Fibroblast of skin of left biceps (primary cell): Measurements from ENCODE around the gene RIMBP2.
"Not testable (repeated sequence)": the region's sequence is repeated elsewhere in the genome, so short reads cannot be mapped to it uniquely, and the experiment has no call there.

Experiments used
- DNase-seq, 2 experiments: peaks; one replicate each; pipeline ENCODE4 v3.0.0-alpha.2; 2013; ENCODE audit warnings: low read depth in 2 of 2

Gene RIMBP2, protein sequence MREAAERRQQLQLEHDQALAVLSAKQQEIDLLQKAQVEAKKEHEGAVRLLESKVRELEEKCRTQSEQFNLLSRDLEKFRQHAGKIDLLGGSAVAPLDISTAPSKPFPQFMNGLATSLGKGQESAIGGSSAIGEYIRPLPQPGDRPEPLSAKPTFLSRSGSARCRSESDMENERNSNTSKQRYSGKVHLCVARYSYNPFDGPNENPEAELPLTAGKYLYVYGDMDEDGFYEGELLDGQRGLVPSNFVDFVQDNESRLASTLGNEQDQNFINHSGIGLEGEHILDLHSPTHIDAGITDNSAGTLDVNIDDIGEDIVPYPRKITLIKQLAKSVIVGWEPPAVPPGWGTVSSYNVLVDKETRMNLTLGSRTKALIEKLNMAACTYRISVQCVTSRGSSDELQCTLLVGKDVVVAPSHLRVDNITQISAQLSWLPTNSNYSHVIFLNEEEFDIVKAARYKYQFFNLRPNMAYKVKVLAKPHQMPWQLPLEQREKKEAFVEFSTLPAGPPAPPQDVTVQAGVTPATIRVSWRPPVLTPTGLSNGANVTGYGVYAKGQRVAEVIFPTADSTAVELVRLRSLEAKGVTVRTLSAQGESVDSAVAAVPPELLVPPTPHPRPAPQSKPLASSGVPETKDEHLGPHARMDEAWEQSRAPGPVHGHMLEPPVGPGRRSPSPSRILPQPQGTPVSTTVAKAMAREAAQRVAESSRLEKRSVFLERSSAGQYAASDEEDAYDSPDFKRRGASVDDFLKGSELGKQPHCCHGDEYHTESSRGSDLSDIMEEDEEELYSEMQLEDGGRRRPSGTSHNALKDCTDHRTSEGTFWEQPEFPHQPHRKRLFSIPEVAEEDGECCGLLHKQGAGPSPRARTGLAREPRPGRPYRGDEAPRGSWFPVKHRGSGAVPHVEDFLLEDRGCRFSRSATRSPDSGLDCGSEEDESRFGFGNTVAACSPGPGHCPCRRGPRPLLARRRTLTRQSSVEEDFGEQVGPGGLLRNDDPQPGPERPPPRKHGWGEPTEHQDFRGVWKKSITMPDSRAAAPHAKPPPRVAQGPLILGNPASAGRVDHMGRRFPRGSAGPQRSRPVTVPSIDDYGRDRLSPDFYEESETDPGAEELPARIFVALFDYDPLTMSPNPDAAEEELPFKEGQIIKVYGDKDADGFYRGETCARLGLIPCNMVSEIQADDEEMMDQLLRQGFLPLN (N-terminal part only)

DNA sequence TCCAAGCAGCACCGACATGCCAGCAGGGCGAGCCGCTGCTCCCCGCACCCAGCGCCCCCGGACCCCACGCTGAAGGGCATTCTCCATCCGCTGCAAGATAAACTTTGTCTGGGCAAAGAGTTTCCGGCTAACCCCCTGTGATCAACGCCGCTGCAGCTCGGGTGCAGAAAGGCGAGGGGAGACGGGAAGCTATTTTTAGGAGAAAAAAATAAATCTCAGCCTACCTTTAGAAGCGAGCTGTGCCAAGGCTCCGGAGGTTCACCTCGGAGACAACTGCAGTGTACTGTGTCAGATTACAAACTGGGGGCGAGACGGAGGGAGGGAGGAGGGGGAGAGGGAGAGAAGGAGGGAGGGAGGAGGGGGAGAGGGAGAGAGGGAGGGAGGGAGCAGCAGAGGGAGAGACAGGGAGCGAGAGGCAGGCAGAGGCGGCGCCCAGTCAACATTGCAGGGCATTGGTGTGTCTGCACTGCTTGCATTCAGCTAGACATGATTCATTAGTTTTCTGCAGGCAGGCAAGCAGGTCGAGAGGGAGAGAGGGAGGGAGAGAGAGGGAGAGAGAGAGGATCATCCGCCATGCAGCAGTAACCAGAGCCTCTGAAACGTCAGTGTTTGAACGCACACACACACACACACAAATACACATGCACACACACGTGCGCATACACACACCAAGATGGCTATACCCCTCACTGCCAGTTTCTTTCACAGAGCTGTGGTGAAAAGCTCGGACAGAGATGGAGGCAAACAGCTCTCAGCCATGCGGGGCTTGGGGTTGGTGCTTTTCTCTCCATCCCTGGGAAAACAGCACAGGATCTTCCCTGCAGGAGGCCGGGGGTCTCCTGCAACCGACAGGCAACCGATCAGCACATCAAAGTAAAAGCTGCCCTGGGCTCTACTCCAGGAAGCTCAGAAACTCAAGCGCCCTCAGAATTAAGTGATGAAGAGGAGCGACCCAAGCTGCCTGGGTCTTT lies at the start of gene RIMBP2:
Gene RIMBP2, minus strand, starts transcription at position 302 of the 971 bp plus-strand sequence. CDS start 237,286 bp downstream, outside the sequence.
- DNase-seq = peak; percentile 21 to 30

DNA sequence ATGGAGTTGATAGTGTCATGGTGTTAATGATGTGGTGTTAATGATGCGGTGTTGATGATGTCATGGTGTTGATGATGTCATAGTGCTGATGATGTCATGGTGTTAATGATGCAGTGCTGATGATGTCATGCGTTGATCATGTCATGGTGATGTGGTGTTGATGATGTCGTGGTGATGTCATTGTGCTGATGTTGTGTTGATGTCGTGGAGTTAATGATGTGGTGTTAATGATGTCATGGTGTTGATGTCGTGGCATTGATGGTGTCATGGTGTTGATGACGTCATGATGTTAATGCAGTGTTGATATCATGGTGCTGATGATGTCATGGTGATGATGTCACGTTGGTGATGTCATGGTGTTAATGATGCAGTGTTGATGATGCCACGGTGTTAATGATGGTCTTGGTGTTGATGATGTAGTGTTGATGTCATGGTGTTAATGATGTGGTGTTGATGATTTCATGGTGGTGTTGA lies 49.1 kb upstream of the RIMBP2 start:
- no peak for DNase-seq

- no peak for DNase-seq
Measured at GRCh38 chr12:130764475-130765185, 48.5 kb upstream of the RIMBP2 start.

DNA sequence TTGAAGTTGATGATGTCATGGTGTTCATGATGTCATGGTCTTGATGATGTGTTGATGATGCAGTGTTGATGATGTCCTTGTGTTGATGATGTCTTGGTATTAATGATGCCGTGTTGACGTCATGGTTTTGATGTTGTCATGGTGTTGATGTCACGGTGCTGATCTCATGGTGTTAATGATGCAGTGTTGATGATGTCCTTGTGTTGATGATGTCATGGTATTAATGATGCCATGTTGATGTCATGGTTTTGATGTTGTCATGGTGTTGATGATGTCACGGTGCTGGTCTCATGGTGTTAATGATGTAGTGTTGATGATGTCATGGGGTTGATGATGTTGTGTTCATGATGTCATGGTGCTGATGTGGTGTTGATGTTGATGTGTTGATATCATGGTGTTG lies 48.0 kb upstream of the RIMBP2 start:
- no peak for DNase-seq

DNA sequence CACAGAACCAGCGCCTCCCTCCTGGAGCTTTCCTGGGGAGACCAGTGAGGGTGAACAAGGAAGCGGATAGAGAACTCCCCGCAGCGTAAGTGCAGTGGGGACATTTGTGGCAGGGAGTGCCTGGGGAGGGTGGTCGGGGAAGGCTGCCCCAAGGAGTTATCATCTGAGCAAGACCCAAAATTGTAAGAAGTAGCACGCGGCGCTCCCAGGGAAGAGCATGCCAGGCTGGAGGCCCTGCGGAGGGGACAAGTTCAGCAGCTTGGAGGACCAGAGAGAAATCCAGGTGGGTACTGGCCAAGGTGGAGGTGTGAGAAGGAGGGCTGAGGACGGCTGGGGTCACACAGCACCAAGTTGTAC lies 46.2 kb upstream of the RIMBP2 start:
- DNase-seq = no peak

DNA sequence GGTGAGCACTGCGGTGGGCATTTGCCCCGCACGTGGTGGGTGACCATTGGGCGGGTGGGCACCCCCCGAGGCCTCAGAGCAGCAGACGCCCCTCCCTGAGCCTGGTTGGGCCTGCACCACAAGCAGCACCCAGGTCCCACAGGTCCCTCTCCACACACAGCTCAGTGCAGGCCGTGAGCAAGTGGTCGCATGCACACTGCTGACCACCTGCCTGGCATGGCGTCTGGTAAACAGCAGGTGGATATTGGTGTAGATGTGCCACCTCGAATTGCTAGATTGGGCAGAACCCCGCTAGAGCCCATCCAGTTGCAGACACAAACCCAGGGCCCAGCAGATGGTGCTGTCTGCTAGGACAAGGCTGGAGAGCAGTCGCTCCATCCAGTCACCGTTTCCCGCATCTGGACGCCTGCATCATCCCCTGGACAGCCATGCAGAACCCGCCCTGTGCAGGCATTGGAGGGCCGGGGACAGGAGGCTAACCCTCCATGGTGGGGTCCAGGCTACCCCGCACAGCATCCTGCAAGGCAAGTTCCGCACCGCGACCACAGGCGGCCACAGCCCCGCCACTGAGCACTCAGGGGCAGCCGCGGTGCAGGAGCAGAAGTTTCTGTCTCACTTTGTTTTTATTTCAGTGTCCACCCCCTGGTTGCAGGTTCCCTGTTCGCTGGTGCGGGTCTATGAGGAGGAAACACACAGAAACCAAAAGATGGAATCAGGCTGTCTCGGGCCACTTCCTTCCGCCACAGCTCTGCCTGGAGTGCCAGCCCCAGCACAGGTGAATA lies 45.6 kb upstream of the RIMBP2 start:
- DNase-seq = no peak

- no peak for DNase-seq
Measured at GRCh38 chr12:130754234-130754901, 38.3 kb upstream of the RIMBP2 start.

- DNase-seq = no peak
Measured at GRCh38 chr12:130752692-130753230, 36.7 kb upstream of the RIMBP2 start.

DNA sequence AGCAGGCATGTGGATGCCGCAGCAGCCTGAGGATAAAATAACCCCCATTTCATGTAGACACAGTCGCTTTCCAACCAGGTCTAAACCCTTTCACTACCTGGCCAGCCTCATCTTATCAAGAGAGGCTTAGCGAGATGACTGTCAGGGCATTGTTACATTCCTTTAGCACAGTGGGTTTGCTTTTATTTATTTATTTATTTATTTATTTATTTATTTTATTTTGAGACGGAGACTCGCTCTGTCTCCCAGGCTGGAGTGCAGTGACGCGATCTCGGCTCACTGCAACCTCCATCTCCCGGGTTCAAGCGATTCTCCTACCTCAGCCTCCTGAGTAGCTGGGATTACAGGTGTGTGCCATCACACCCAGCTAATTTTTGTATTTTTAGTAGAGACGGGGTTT lies 35.9 kb upstream of the RIMBP2 start:
- DNase-seq = not testable (repeated sequence)

- no peak for DNase-seq
Measured at GRCh38 chr12:130748786-130749185, 32.7 kb upstream of the RIMBP2 start.

DNA sequence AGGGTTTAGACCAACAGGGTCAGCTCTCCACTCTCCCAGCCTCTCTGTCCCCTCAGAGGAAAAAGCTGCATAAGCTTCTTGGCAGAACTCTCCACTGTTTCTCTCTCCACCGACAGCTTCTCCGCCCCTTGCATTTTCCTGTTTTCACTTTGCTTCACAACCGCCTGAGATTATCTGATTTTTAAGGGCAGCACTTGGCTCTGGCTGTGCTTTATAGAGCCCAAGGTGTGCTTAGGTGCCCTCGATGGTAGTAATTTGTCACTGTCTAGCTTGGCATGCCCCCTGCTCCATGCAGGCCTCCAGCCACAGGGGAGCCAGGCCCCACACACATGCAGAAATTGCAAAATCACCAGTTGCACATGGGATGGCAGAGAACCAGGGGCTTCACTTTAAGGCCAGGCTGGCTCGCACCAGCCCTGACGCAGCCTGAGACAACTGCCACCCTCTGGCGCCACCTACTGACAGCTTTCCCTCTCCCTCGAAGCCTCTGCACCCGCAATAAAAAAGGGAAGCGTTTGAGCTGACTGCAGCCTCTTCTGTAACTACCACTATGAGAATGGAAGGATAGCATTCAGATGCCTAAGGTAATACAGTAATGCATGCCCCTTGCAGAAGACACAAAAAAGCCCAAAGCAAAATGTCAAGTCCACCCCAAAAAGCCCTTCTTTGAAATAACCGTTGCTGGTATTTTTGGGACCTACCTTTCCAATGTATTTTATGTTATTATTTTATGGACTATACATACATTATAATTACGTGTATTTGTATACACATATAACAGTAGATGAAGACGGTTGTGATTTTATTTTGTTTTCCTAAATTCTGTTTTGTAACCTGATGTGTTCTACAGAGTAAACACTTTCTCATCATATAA lies 32.0 kb upstream of the RIMBP2 start:
- DNase-seq = peak; percentile 22 to 24

DNA sequence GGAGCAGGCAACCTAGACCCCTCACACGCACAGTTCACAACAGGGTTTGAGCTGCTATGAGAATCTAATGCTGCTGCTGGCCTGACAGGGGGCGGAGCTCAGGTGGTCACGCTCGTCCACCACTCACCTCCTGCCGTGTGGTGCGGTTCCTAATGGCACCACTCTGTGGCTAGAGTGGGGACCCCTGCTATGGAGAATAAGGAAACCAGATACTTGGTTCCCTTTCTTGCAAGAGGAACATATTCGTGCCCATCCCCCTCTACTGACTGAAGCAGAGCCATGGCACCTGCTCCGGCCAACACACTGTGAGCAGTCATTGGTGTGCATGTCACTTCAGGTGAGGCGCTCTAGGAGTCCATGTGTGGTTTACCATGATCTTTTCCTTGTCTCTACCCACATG lies 30.4 kb upstream of the RIMBP2 start:
- DNase-seq = no peak

- no peak for DNase-seq
Measured at GRCh38 chr12:130745921-130746320, 29.8 kb upstream of the RIMBP2 start.

- no peak for DNase-seq
Measured at GRCh38 chr12:130744274-130744673, 28.2 kb upstream of the RIMBP2 start.

GRCh38 chr12:130743606-130744005 lies 27.5 kb upstream of the RIMBP2 start:
- DNase-seq = no peak

DNA sequence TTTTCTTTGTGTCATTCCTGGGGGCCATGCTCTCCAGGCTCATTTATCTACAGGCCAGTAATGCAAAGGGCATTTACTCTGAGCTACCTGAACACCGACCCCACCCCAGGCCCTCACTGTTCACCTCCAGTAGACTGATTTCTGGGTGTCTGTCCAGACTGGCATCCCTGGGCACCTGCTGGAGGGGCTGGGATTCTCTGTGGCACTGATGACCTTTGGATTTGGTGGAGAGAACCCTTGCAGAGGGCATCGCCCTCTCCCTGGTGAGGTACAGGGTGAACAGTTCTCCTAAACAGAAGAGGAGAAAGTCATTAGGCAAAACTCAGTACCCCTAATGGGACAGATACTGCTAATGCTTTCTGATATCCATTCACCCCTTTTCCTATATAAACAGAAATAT lies 27.1 kb upstream of the RIMBP2 start:
- DNase-seq = no peak

GRCh38 chr12:130742716-130743115 lies 26.6 kb upstream of the RIMBP2 start:
- DNase-seq = no peak

DNA sequence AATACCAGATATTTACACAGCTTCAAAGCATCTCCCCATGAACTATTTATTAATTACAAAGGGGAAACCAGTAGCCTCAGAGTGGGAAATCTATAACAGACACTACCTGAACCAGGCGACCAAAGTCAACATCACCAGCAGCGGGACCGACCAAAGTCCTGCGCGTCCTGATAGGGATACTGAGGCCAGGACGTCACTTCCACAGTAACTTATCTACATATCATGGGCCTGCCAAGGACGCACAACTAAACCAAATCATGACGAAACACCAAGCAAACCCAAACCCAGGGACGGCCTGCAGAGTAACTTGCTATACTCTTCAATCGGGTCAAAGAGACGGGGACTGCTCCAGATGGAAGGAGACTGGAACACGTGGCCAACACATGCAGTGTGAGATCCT lies 26.0 kb upstream of the RIMBP2 start:
- no peak for DNase-seq
